NCI-H2107 (cell line): ENCODE measurements around the gene CDKN2AIPNL.

Experiments
- DNase-seq: peaks from one replicate; lab custom pipeline; 2025; lab: John Stamatoyannopoulos, UW

CDKN2AIPNL gene

DNA sequence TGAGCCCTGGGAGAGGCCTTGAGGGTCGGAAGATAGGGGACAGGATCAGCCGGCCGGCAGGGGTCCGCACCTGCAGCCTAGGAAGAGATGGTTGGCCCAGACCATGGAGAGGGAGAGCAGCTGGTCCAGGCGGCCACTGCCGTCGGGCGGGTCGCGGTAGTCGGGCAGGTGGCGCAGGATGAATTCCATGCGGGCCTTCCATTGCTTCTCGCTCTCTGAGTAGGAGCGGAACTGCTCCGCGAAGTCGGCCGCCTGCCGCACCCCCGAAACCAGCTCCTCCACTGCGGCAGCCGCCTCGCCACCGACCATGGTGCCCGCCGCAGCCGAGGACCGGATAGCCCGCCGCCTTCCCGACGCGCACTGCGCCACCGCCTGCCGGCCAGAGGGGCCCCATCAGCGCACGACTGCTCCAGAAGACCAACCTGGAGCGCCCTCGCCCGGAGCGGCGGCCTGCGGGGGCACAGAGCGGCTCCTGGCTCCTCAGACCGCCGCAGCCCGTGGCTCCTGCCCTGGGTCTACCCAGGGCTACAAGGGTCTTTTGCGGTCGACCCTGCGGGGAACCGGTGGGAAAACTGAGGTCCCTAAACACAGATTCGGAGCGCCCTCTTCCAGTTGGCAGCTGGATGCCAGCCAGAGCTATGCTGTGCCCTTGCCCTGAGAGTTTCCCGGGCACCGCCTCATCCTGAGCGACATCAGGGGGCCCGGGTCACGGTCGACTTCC lies at the start of gene CDKN2AIPNL:
CDKN2AIPNL (minus strand) TSS at position 336 of the 721 bp plus-strand sequence; CDS start at position 309, 27 bp downstream.
- DNase-seq, result peak; percentile 31

GRCh38 chr5:134460551-134460950 lies 48.9 kb upstream of the CDKN2AIPNL start:
- no peak for DNase-seq

DNA sequence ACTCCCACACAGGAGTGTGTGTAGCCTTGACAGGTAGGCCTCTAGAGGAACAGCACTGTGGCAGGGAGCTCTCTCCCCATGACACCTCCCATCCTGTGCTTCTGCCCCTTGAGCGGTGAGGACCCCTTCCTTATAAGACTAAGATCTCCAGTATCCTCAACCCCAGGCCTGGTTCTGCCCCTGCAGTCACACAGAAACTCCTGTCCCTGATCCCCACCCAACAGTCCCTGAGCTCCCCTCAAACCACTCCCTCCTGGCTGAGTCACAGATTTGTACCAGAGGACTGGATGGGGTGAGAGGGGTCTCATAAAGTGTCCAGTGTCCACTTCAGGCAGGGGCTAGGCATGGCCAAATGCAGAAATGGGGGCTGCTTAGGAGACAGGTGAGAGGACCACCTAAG lies 47.8 kb upstream of the CDKN2AIPNL start:
- DNase-seq, result no peak

DNA sequence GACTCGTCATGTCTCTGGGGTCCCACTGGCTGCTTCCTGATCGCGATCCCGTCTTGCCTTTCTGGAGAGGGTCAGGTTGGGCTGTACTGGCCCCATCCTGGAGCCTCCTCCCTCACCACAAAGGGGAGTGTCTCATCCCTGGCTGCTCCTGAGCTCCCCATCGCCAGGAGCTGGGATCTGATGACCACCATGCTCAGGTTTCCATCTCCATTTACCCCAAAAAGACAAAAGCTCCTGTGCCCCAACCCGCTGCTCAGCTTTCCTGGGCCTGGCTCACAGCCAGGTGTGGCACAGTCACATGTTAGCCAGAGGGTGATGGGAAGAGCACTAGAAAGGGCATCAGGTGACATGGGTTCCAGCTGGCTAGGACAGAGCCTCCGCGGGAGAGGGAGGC lies 47.3 kb upstream of the CDKN2AIPNL start:
- DNase-seq, result peak; percentile 12

DNA sequence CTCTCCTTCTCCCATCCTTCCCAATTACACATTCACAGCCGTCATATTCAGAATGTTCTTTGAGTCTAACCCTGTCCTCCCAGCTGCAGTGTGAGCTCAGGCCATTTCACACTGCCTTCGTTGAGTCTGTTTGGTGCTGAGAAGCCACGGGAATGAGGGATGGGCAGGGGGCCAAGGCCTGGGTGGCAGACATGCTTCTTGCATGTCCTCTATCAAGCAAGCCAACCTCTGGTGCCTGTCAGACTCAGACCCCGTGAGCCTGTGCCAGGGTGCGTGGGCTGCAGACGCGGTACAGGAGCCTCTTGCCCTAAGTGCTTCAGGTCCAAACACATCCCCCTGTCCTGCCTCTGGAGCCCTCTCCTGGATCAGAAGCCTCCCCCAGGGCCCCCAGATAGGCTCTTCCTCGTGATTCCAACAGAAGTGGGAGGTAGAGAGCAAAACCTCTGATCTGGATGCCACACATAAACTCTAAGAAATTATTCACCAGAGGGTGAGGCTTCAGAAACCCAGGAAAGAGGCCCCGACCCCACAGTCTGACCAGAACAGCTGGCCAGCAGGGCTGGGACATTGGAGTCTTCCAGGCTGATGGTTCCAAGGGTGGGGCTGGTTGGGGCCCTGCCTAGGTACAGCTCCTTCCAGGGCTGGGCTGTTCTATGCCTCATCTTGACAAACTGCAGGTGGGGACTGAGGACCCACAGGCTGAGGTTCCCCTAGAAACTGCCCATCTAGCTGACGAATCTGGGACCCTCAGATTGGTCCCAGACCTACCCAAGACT lies 46.7 kb upstream of the CDKN2AIPNL start:
- no peak for DNase-seq

DNA sequence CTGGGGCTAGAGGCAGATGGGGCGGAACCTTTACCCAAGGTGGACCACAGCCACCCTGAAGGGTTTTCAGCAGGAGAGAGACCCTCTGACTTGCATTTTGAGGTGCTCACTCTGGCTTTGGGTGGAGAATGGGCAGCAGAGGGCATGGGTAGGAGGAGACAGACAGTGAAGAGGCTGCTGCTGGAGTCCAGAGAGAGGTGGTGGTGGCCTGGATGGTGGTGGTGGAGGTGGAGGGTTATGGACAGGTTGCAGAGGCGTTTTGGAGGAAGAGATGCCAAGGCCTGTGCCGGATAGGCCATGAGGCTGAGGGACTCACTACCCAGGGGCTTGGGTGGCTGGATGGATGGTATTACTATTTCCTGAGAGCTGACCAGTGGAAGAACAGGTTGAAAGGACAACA lies 46.1 kb upstream of the CDKN2AIPNL start:
- DNase-seq, result no peak

GRCh38 chr5:134456825-134457224 lies 45.1 kb upstream of the CDKN2AIPNL start:
- DNase-seq, result no peak

DNA sequence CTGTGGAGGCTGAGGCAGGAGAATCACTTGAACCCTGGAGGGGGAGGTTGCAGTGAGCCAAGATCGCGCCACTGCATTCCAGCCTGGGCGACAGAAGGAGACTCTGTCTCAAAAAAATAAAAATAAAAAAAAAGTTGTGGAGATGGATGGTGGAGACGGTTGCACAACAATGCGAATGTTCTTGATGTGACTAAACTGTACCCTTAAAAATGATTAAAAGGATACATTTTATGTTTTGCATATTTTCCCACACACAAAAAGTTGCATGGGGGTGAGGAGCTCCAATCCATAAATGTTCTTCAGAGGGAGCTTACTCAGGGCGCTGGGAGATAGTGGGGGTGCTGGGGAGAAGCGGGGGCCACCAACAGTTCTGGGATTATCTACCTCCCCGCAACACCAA lies 43.8 kb upstream of the CDKN2AIPNL start:
- DNase-seq, result no peak

- DNase-seq, result no peak
Measured at GRCh38 chr5:134453016-134453415, 41.3 kb upstream of the CDKN2AIPNL start.

- no peak for DNase-seq
Measured at GRCh38 chr5:134451936-134452505, 40.3 kb upstream of the CDKN2AIPNL start.

- no peak for DNase-seq
Measured at GRCh38 chr5:134451225-134451935, 39.7 kb upstream of the CDKN2AIPNL start.

DNA sequence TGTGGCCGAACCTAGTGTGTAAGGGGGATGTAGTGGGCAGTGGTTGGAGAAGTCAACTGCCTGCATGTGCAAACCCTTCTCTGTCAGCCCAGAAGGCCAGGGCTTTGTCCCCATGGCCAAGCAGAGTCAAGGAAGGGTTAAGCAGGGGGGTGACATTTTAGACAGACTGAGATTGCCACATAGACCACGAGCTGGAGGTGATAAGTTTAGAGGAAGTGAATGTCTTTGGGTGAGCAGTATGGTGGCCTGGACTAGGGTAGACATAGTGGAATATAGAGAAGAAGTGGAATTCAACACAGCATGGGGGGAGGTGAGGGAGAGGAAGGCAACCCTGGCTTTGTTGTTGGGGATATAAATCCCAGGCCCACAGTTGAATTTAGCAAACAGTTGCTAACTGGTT lies 38.7 kb upstream of the CDKN2AIPNL start:
- DNase-seq, result no peak

- DNase-seq, result no peak
Measured at GRCh38 chr5:134449167-134449566, 37.5 kb upstream of the CDKN2AIPNL start.

GRCh38 chr5:134447815-134448520 lies 36.3 kb upstream of the CDKN2AIPNL start:
- DNase-seq, result no peak

DNA sequence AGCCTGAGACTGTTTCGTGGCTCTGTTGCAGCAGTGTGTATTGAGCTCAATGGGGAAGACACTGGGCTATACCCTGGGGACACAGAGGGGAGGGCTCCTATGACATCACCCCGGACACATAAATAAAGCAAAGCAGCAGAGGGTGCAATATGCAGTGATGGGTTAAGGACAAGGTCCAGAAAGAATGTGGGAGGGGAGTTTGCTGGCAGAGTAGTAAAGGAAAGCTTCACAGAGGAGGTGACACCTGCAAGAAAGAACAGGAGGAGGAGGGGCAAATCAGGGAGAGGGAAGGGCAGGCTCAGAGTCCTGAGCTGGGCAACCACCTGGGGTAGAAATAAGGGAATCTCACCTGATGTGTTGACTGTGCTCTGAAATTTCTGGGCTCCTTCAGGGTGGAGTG lies 35.3 kb upstream of the CDKN2AIPNL start:
- DNase-seq, result no peak

- no peak for DNase-seq
Measured at GRCh38 chr5:134445856-134446818, 34.5 kb upstream of the CDKN2AIPNL start.

- no peak for DNase-seq
Measured at GRCh38 chr5:134444941-134445471, 33.3 kb upstream of the CDKN2AIPNL start.

- DNase-seq, result no peak
Measured at GRCh38 chr5:134440201-134440755, 28.6 kb upstream of the CDKN2AIPNL start.

DNA sequence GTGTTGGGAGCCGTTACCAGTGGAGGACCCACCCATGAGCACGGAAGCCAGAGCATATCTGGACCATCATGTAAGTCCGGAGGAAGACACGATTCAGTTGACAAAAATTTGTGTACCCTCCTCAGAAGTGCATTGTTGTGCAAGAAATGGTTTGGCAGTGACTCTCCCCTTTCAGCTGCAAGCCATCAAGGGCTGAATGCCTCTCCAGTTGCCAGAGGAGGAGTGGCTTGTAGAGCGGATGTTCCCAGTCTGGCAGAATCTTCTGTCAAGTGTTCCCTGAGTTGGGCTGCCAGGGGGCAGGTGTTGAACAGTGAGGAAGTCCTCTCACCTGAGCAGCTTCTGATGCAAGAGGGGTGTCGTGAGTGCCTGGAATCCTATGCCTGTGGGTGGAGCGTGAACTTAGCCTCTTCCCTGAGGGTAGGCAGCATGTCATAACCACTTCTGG lies 27.6 kb upstream of the CDKN2AIPNL start:
- DNase-seq, result peak; percentile 72

DNA sequence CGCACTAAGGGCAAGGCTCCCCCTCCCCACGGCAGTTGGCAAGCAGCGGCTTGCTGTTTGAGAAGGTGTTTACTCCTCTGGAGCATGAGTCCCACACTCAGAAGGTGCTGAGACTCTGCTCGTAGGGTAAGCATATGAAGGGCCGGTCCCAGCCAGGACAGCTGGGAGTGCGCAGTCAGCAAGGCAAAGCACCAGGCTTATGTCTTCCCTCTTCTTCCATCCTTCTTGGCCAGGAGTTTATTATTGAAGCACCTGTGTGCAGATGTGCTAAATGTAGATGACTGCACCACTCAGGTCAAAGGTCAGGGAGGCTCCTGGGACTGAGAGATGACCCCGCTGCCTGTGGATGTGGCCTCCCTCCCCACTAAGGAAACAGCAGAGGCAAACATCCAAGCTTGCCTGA lies 27.0 kb upstream of the CDKN2AIPNL start:
- no peak for DNase-seq
